ENCODE measurements around the gene MRPS18B. TPM values are rescaled to one million over a fixed set of nuclear protein-coding genes. Genes with fewer than 3 reads are reported as not detected.

The MRPS18B gene
- total and polyA plus RNA-seq, 2 of the 13 experiments (the other 11 are each of a cell fraction or from before 2014, with no cell fraction given), result 125 to 131 TPM

DNA sequence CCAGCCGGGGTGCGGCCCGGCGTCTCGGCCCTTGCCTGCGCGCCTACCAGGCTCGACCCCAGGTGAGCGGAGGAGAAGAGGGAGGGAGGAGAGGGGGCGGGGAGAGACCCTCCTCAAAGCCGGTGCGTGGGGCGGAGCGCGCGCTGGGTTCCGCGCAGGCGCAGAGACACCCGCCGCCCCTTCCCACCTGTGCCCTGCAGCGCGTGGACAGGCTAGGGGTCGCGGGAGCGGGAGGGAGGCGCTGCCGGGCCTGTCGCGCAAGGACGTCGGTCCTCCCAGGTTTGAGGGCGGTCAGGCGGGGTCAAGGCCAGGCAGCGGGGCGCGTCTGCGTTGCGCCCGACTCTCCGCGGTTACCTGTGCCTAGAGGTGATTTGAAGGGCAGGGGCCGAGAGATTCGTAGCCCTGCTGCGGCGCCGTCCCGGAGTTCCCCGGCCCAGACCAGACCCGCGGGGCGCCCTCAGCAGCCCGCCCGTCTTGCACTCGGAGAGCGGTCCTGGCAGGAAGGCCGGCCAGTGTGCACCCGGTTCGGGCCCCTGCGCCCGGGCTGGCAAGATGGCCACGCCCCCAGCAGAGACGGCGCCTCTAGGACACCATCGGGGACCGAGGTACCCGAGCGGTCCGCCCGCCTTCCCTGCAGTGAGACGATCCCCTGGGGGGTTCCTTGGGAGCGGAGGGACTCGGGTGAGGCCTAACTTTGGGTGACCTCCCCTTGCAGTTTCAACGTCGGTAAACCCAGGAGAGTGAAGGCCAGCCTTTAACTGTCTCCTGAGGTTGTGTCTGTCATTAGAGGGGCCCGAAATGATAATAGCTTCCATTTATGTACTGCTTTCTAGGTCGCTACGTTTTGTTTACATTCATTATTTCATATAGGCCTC lies 29.8 kb downstream of the MRPS18B start (continued):
- TF ChIP-seq, protein P1, sequence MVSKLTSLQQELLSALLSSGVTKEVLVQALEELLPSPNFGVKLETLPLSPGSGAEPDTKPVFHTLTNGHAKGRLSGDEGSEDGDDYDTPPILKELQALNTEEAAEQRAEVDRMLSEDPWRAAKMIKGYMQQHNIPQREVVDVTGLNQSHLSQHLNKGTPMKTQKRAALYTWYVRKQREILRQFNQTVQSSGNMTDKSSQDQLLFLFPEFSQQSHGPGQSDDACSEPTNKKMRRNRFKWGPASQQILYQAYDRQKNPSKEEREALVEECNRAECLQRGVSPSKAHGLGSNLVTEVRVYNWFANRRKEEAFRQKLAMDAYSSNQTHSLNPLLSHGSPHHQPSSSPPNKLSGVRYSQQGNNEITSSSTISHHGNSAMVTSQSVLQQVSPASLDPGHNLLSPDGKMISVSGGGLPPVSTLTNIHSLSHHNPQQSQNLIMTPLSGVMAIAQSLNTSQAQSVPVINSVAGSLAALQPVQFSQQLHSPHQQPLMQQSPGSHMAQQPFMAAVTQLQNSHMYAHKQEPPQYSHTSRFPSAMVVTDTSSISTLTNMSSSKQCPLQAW (CRISPR knock-in tag; IDR thresholded peaks at IDR 0.05), result peak; percentile 89
- TF ChIP-seq CBFB (CRISPR knock-in tag; IDR thresholded peaks at IDR 0.05) (peak; percentile 81), ZMAT3 (CRISPR knock-in tag; conservative IDR thresholded peaks at IDR 0.05) (peak; percentile 87; the same call in 1 of the 2 replicates), ZNF326 (CRISPR knock-in tag; IDR thresholded peaks at IDR 0.05; ENCODE audit: borderline replicate concordance) (no peak), ZNF264 (CRISPR knock-in tag; IDR thresholded peaks at IDR 0.05) (peak; percentile 72; the same call in 1 of the 2 replicates), HOXA5 (CRISPR knock-in tag; IDR thresholded peaks at IDR 0.05) (peak; percentile 87), REXO4 (CRISPR knock-in tag; IDR thresholded peaks at IDR 0.05; ENCODE audit: borderline replicate concordance) (no peak), ZNF549 (CRISPR knock-in tag; IDR thresholded peaks at IDR 0.05) (no peak), ZBTB42 (CRISPR knock-in tag; IDR thresholded peaks at IDR 0.05) (peak; percentile 62; the same call in 1 of the 2 replicates)
- TF ChIP-seq, protein P2, sequence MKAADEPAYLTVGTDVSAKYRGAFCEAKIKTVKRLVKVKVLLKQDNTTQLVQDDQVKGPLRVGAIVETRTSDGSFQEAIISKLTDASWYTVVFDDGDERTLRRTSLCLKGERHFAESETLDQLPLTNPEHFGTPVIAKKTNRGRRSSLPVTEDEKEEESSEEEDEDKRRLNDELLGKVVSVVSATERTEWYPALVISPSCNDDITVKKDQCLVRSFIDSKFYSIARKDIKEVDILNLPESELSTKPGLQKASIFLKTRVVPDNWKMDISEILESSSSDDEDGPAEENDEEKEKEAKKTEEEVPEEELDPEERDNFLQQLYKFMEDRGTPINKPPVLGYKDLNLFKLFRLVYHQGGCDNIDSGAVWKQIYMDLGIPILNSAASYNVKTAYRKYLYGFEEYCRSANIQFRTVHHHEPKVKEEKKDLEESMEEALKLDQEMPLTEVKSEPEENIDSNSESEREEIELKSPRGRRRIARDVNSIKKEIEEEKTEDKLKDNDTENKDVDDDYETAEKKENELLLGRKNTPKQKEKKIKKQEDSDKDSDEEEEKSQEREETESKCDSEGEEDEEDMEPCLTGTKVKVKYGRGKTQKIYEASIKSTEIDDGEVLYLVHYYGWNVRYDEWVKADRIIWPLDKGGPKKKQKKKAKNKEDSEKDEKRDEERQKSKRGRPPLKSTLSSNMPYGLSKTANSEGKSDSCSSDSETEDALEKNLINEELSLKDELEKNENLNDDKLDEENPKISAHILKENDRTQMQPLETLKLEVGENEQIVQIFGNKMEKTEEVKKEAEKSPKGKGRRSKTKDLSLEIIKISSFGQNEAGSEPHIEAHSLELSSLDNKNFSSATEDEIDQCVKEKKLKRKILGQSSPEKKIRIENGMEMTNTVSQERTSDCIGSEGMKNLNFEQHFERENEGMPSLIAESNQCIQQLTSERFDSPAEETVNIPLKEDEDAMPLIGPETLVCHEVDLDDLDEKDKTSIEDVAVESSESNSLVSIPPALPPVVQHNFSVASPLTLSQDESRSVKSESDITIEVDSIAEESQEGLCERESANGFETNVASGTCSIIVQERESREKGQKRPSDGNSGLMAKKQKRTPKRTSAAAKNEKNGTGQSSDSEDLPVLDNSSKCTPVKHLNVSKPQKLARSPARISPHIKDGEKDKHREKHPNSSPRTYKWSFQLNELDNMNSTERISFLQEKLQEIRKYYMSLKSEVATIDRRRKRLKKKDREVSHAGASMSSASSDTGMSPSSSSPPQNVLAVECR (CRISPR knock-in tag; IDR thresholded peaks at IDR 0.05; ENCODE audit: borderline replicate concordance), result peak; percentile 98

Measured in HepG2 (cell line).